A549 treated with ZK216348 at 1 μM for 4 hours (cell line): ENCODE measurements around the gene KLF11. TPM values are rescaled to one million over a fixed set of nuclear protein-coding genes. Genes with fewer than 3 reads are reported as not detected.

Experiments used
- total RNA-seq: library from RNA; stranded (reverse); fragments of 200-300 nt; extraction: Qiagen RNA extraction; gene quantifications from 5 replicates; pipeline ENCODE4 v1.2.3, GENCODE V29; 2022; ENCODE audit warnings: low read depth

Gene KLF11
- total RNA-seq, result 2.5 to 5.8 TPM (median 3.7 TPM) in 5 replicates

GRCh38 chr2:10043256-10043905 lies at the start of gene KLF11:
TSS of gene KLF11 (plus strand) at chr2:10043550. CDS start at chr2:10043717, 167 bp downstream.

GRCh38 chr2:10079870-10080535 lies 36.7 kb downstream of the KLF11 start, which contains the start of gene CYS1:
TSS of gene CYS1 (minus strand) at chr2:10080411. CDS start at chr2:10080223, 188 bp downstream.

Other genes starting within 250 kb of the KLF11 start
- gene TAF1B, start 200.1 kb upstream of the KLF11 start, total RNA-seq, result 22.2 to 48.9 TPM (median 25.5 TPM) in 5 replicates
- gene GRHL1, start 91.9 kb upstream of the KLF11 start, total RNA-seq, result 0.70 to 2.0 TPM (median 0.97 TPM) in 5 replicates
- gene CYS1, start 36.9 kb downstream of the KLF11 start, total RNA-seq, result 1.2 to 1.8 TPM (median 1.4 TPM) in 5 replicates
- 178 to 242 TPM (median 221 TPM) in 5 replicates for gene RRM2, start 79.2 kb downstream of the KLF11 start, total RNA-seq